Liver (tissue), 3 donors: ENCODE results near the gene ADAMTS15.

Experiments used
- EGR1 ChIP-seq, 2 donors: IDR thresholded peaks; 2 replicates each; pipeline ENCODE4 v1.6.1; 2016 to 2018; ENCODE audit warnings: antibody characterized with exemption in 2 of 2, low read depth in 2 of 2
- GABPA ChIP-seq, 2 donors: IDR thresholded peaks in 1 of 2; conservative IDR thresholded peaks in 1 of 2; 2 replicates each; pipeline ENCODE4 v1.6.1; 2016; ENCODE audit warnings: antibody characterized with exemption in 2 of 2, mild to moderate bottlenecking in 1 of 2, moderate library complexity in 1 of 2
- TF ChIP-seq, protein P1 (sequence below): fragments of 150-350 bp; IDR thresholded peaks from 2 replicates; pipeline ENCODE4 v1.5.1; 2017; ENCODE audit warnings: improper control_type of control experiment, low read depth, low read length; ENCODE audit not compliant: missing input control
- TF ChIP-seq, protein P2 (sequence below): IDR thresholded peaks from 2 replicates; pipeline ENCODE4 v1.6.1; 2016; ENCODE audit warnings: antibody characterized with exemption, mild to moderate bottlenecking
- donor health status: healthy.
- donor health status: healthy.

- no peak for TF ChIP-seq GABPA (IDR thresholded peaks at IDR 0.05 in 1 of 2, conservative IDR thresholded peaks at IDR 0.05 in 1 of 2)
- TF ChIP-seq EGR1 (IDR thresholded peaks at IDR 0.05; ENCODE audit: low read depth in 2 of 2): no peak
- TF ChIP-seq, protein P1, sequence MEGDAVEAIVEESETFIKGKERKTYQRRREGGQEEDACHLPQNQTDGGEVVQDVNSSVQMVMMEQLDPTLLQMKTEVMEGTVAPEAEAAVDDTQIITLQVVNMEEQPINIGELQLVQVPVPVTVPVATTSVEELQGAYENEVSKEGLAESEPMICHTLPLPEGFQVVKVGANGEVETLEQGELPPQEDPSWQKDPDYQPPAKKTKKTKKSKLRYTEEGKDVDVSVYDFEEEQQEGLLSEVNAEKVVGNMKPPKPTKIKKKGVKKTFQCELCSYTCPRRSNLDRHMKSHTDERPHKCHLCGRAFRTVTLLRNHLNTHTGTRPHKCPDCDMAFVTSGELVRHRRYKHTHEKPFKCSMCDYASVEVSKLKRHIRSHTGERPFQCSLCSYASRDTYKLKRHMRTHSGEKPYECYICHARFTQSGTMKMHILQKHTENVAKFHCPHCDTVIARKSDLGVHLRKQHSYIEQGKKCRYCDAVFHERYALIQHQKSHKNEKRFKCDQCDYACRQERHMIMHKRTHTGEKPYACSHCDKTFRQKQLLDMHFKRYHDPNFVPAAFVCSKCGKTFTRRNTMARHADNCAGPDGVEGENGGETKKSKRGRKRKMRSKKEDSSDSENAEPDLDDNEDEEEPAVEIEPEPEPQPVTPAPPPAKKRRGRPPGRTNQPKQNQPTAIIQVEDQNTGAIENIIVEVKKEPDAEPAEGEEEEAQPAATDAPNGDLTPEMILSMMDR: no peak
- TF ChIP-seq, protein P2, sequence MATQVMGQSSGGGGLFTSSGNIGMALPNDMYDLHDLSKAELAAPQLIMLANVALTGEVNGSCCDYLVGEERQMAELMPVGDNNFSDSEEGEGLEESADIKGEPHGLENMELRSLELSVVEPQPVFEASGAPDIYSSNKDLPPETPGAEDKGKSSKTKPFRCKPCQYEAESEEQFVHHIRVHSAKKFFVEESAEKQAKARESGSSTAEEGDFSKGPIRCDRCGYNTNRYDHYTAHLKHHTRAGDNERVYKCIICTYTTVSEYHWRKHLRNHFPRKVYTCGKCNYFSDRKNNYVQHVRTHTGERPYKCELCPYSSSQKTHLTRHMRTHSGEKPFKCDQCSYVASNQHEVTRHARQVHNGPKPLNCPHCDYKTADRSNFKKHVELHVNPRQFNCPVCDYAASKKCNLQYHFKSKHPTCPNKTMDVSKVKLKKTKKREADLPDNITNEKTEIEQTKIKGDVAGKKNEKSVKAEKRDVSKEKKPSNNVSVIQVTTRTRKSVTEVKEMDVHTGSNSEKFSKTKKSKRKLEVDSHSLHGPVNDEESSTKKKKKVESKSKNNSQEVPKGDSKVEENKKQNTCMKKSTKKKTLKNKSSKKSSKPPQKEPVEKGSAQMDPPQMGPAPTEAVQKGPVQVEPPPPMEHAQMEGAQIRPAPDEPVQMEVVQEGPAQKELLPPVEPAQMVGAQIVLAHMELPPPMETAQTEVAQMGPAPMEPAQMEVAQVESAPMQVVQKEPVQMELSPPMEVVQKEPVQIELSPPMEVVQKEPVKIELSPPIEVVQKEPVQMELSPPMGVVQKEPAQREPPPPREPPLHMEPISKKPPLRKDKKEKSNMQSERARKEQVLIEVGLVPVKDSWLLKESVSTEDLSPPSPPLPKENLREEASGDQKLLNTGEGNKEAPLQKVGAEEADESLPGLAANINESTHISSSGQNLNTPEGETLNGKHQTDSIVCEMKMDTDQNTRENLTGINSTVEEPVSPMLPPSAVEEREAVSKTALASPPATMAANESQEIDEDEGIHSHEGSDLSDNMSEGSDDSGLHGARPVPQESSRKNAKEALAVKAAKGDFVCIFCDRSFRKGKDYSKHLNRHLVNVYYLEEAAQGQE: no peak
These were observed 18.9 kb downstream of the ADAMTS15 start for GRCh38 chr11:130467116-130467900.
